ENCODE measurements around the gene CCDC150.

- TF ChIP-seq CTCF (IDR thresholded peaks at IDR 0.05 in 2 of 3, conservative IDR thresholded peaks at IDR 0.05 in 1 of 3; ENCODE audit: borderline replicate concordance in 1 of 3, insufficient read depth in 1 of 3, low read depth in 2 of 3, low read length in 2 of 3) (no peak), POLR2A (IDR thresholded peaks at IDR 0.05; ENCODE audit: borderline replicate concordance, extremely low read depth, insufficient read depth, insufficient read length) (no peak), EZH2 (IDR thresholded peaks at IDR 0.05) (no peak), SIN3A (IDR thresholded peaks at IDR 0.05; ENCODE audit: low read depth) (no peak), CEBPB (IDR thresholded peaks at IDR 0.05; ENCODE audit: low read depth) (no peak), SRF (IDR thresholded peaks at IDR 0.05; ENCODE audit: low read depth) (no peak), POLR2AphosphoS5 (IDR thresholded peaks at IDR 0.05; ENCODE audit: low read depth, low read length) (no peak), FOSL1 (IDR thresholded peaks at IDR 0.05; ENCODE audit: low read depth) (no peak)
- TF ChIP-seq, protein P1, sequence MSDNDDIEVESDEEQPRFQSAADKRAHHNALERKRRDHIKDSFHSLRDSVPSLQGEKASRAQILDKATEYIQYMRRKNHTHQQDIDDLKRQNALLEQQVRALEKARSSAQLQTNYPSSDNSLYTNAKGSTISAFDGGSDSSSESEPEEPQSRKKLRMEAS (IDR thresholded peaks at IDR 0.05), result no peak
- TF ChIP-seq, protein P2, sequence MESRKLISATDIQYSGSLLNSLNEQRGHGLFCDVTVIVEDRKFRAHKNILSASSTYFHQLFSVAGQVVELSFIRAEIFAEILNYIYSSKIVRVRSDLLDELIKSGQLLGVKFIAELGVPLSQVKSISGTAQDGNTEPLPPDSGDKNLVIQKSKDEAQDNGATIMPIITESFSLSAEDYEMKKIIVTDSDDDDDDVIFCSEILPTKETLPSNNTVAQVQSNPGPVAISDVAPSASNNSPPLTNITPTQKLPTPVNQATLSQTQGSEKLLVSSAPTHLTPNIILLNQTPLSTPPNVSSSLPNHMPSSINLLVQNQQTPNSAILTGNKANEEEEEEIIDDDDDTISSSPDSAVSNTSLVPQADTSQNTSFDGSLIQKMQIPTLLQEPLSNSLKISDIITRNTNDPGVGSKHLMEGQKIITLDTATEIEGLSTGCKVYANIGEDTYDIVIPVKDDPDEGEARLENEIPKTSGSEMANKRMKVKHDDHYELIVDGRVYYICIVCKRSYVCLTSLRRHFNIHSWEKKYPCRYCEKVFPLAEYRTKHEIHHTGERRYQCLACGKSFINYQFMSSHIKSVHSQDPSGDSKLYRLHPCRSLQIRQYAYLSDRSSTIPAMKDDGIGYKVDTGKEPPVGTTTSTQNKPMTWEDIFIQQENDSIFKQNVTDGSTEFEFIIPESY (IDR thresholded peaks at IDR 0.05; ENCODE audit: extremely low read depth, insufficient replicate concordance, low read length), result no peak
Measured at GRCh38 chr2:196653843-196654242, 14.3 kb downstream of the CCDC150 start.
